HG02571 (cell line): ENCODE data around the gene GLYATL1B.
"Not testable (repeated sequence)": the region's sequence is repeated elsewhere in the genome, so short reads cannot be mapped to it uniquely, and the experiment has no call there.

Experiments used
- ATAC-seq: cut with Tn5 transposase; IDR thresholded peaks from one replicate; pipeline ENCODE4 v1.9.1; 2021; ENCODE audit warnings: mild to moderate bottlenecking, moderate library complexity; ENCODE audit not compliant: unreplicated experiment

The GLYATL1B gene

GRCh38 chr11:59095972-59096575 is 10.0 kb downstream of the GLYATL1B start:
- not testable (repeated sequence) for ATAC-seq

- ATAC-seq: no peak
These were observed 11.1 kb downstream of the GLYATL1B start for GRCh38 chr11:59097113-59097708.

- not testable (repeated sequence) for ATAC-seq
These were observed 11.8 kb downstream of the GLYATL1B start for GRCh38 chr11:59097938-59098337.

GRCh38 chr11:59102259-59102765 is 16.2 kb downstream of the GLYATL1B start:
- ATAC-seq: peak; percentile 71

- peak; percentile 66 for ATAC-seq
These were observed 20.5 kb downstream of the GLYATL1B start, which contains the start of gene FAM111B for GRCh38 chr11:59106363-59107336. Gene FAM111B, plus strand, starts transcription at chr11:59107237. Its CDS starts 2,389 bp downstream, at chr11:59109626.

- ATAC-seq: peak; percentile 42
These were observed 21.6 kb downstream of the GLYATL1B start for GRCh38 chr11:59107721-59108120.

GRCh38 chr11:59112494-59112893 is 26.4 kb downstream of the GLYATL1B start:
- ATAC-seq: no peak

- no peak for ATAC-seq
These were observed 28.2 kb downstream of the GLYATL1B start for GRCh38 chr11:59114344-59114743.

- ATAC-seq: no peak
These were observed 29.4 kb downstream of the GLYATL1B start for GRCh38 chr11:59115553-59115952.

GRCh38 chr11:59117774-59118173 is 31.7 kb downstream of the GLYATL1B start:
- ATAC-seq: no peak

GRCh38 chr11:59119826-59120225 is 33.7 kb downstream of the GLYATL1B start:
- ATAC-seq: no peak

GRCh38 chr11:59135648-59136461 is 49.7 kb downstream of the GLYATL1B start:
- peak; percentile 98 for ATAC-seq

GRCh38 chr11:59136551-59136950 is 50.4 kb downstream of the GLYATL1B start:
- ATAC-seq: not testable (repeated sequence)

GRCh38 chr11:59137190-59137589 is 51.1 kb downstream of the GLYATL1B start:
- no peak for ATAC-seq

- ATAC-seq: no peak
These were observed 52.5 kb downstream of the GLYATL1B start for GRCh38 chr11:59138643-59139042.

GRCh38 chr11:59141191-59141590 is 55.1 kb downstream of the GLYATL1B start:
- ATAC-seq: no peak

- ATAC-seq: peak; percentile 0
These were observed 55.8 kb downstream of the GLYATL1B start for GRCh38 chr11:59141673-59142460.

- ATAC-seq: peak; percentile 80
These were observed 56.7 kb downstream of the GLYATL1B start, which contains the start of gene FAM111A for GRCh38 chr11:59142530-59143507. Gene FAM111A, plus strand, starts transcription at chr11:59142856. Its CDS starts 6,017 bp downstream, at chr11:59148873.
